Glutamatergic neuron (in vitro differentiated cells): ENCODE results near the gene SPIN1. TPM values are rescaled to one million over a fixed set of nuclear protein-coding genes. Genes with fewer than 3 reads are reported as not detected.
"Not testable (repeated sequence)": the region's sequence is repeated elsewhere in the genome, so short reads cannot be mapped to it uniquely, and the experiment has no call there.

Experiments
- DNase-seq: peaks from one replicate; pipeline ENCODE4 v3.0.0; 2022
- H3K27ac Mint-ChIP-seq: one replicate; pipeline ENCODE4 v1.8.0; 2020; ENCODE audit warnings: mild to moderate bottlenecking, mixed read lengths, inconsistent platforms; ENCODE audit not compliant: unreplicated experiment
- H3K27me3 Mint-ChIP-seq: one replicate; pipeline ENCODE4 v1.8.0; 2020; ENCODE audit warnings: mild to moderate bottlenecking, moderate library complexity, mixed read lengths, inconsistent platforms; ENCODE audit not compliant: unreplicated experiment
- H3K36me3 Mint-ChIP-seq: one replicate; pipeline ENCODE4 v1.8.0; 2020; ENCODE audit warnings: mild to moderate bottlenecking, mixed read lengths, inconsistent platforms; ENCODE audit not compliant: unreplicated experiment
- H3K4me1 Mint-ChIP-seq: one replicate; pipeline ENCODE4 v1.8.0; 2020; ENCODE audit warnings: mild to moderate bottlenecking, low read depth, mixed read lengths, inconsistent platforms; ENCODE audit not compliant: unreplicated experiment
- H3K4me3 Mint-ChIP-seq: one replicate; pipeline ENCODE4 v1.8.0; 2020; ENCODE audit warnings: mild to moderate bottlenecking, mixed read lengths, inconsistent platforms; ENCODE audit not compliant: unreplicated experiment
- H3K9me3 Mint-ChIP-seq: one replicate; pipeline ENCODE4 v1.8.0; 2020; ENCODE audit warnings: mild to moderate bottlenecking, moderate library complexity, mixed read lengths, inconsistent platforms; ENCODE audit not compliant: unreplicated experiment
- CTCF ChIP-seq: fragments of 200-600 bp; sonication (generic); IDR thresholded peaks from one replicate; pipeline ENCODE4 v1.5.0; 2021; ENCODE audit not compliant: partially characterized antibody, unreplicated experiment
- total RNA-seq: library from RNA; stranded (reverse); fragmentation: NEBNext Ultra II Directional; extraction: Animal tissue kit (Norgen Biotek cat#: 25700); gene quantifications from one replicate; pipeline ENCODE4 v1.2.1, GENCODE V29; 2021; ENCODE audit not compliant: unreplicated experiment

Gene SPIN1
- total RNA-seq, 1 donor from 2014 or later = 88.2 TPM

- Mint-ChIP-seq H3K36me3 (no peaks in the 10 kb centered on the region), H3K4me1 (no peaks in the 10 kb centered on the region), H3K4me3 (no peak overlapping the region), H3K27me3 (peaks cover 2% of the 10 kb centered on the region), H3K27ac (no peak overlapping the region), H3K9me3 (no peaks in the 10 kb centered on the region)
- no peak for TF ChIP-seq CTCF
- DNase-seq = no peak
Observed at GRCh38 chr9:88379352-88379751, 8.9 kb upstream of the SPIN1 start.

- no peak for TF ChIP-seq CTCF
- no peak for DNase-seq
- no peaks in the 10 kb centered on the region for H3K4me1 Mint-ChIP-seq
- H3K27me3 Mint-ChIP-seq = peaks cover 2% of the 10 kb centered on the region
- H3K9me3 Mint-ChIP-seq = no peaks in the 10 kb centered on the region
- H3K36me3 Mint-ChIP-seq = no peaks in the 10 kb centered on the region
- H3K27ac Mint-ChIP-seq = no peak overlapping the region
- no peak overlapping the region for H3K4me3 Mint-ChIP-seq
Observed at GRCh38 chr9:88380118-88380517, 8.1 kb upstream of the SPIN1 start.

- not testable (repeated sequence) for H3K36me3 Mint-ChIP-seq
Observed at GRCh38 chr9:88381322-88381721, 6.9 kb upstream of the SPIN1 start.

GRCh38 chr9:88383176-88383575 is 5.1 kb upstream of the SPIN1 start:
- Mint-ChIP-seq H3K36me3 (no peaks in the 10 kb centered on the region), H3K9me3 (peaks cover 7% of the 10 kb centered on the region), H3K4me1 (peaks cover 5% of the 10 kb centered on the region), H3K27ac (no peak overlapping the region), H3K27me3 (peaks cover 10% of the 10 kb centered on the region), H3K4me3 (no peak overlapping the region)
- TF ChIP-seq CTCF = no peak
- DNase-seq = no peak

More at GRCh38 chr9:88381322-88381721, 6.9 kb upstream of the SPIN1 start:
- not testable (repeated sequence) for H3K4me3 Mint-ChIP-seq, H3K27ac Mint-ChIP-seq, H3K9me3 Mint-ChIP-seq, DNase-seq, H3K27me3 Mint-ChIP-seq, H3K4me1 Mint-ChIP-seq

- Mint-ChIP-seq H3K4me3 (peak overlapping the region; percentile 44), H3K9me3 (peaks cover 13% of the 10 kb centered on the region), H3K27me3 (peaks cover 16% of the 10 kb centered on the region)
- not testable (repeated sequence) for H3K4me1 Mint-ChIP-seq, DNase-seq, H3K27ac Mint-ChIP-seq, H3K36me3 Mint-ChIP-seq
Observed at GRCh38 chr9:88386137-88386536, 2.1 kb upstream of the SPIN1 start.

GRCh38 chr9:88387036-88387551 is 1.1 kb upstream of the SPIN1 start:
- peaks cover 16% of the 10 kb centered on the region for H3K27me3 Mint-ChIP-seq
- H3K36me3 Mint-ChIP-seq = no peaks in the 10 kb centered on the region
- peak; percentile 30 for DNase-seq
- no peak for TF ChIP-seq CTCF
- H3K9me3 Mint-ChIP-seq = peaks cover 13% of the 10 kb centered on the region
- peaks cover 9% of the 10 kb centered on the region for H3K4me1 Mint-ChIP-seq
- H3K27ac Mint-ChIP-seq = peak overlapping the region; percentile 95
- H3K4me3 Mint-ChIP-seq = peak overlapping the region; percentile 96
